ENCODE results near the gene IGSF9.

IGSF9 gene

GRCh38 chr1:159973350-159973940 is 28.0 kb upstream of the IGSF9 start:
- DNase-seq (ENCODE audit: low read depth in 1 of 2, low spot score in 1 of 2): no peak

GRCh38 chr1:159972443-159973205 is 27.2 kb upstream of the IGSF9 start:
- no peak for DNase-seq (ENCODE audit: low read depth in 1 of 2, low spot score in 1 of 2)

- no peak for DNase-seq (ENCODE audit: low read depth in 1 of 2, low spot score in 1 of 2)
These were observed 25.5 kb upstream of the IGSF9 start for GRCh38 chr1:159970932-159971342.

GRCh38 chr1:159968901-159969300 is 23.5 kb upstream of the IGSF9 start:
- no peak for DNase-seq (ENCODE audit: low read depth in 1 of 2, low spot score in 1 of 2)

- no peak for DNase-seq (ENCODE audit: low read depth in 1 of 2, low spot score in 1 of 2)
These were observed 19.9 kb upstream of the IGSF9 start for GRCh38 chr1:159965263-159965662.

GRCh38 chr1:159964144-159964543 is 18.7 kb upstream of the IGSF9 start:
- no peak for DNase-seq (ENCODE audit: low read depth in 1 of 2, low spot score in 1 of 2)

- no peak for DNase-seq (ENCODE audit: low read depth in 1 of 2, low spot score in 1 of 2)
These were observed 16.8 kb upstream of the IGSF9 start for GRCh38 chr1:159962176-159962575.

- no peak for DNase-seq (ENCODE audit: low read depth in 1 of 2, low spot score in 1 of 2)
These were observed 16.2 kb upstream of the IGSF9 start for GRCh38 chr1:159961636-159962035.

GRCh38 chr1:159960721-159961381 is 15.4 kb upstream of the IGSF9 start:
- no peak for DNase-seq (ENCODE audit: low read depth in 1 of 2, low spot score in 1 of 2)

- no peak for DNase-seq (ENCODE audit: low read depth in 1 of 2, low spot score in 1 of 2)
These were observed 14.0 kb upstream of the IGSF9 start for GRCh38 chr1:159959451-159959850.

GRCh38 chr1:159958719-159959380 is 13.4 kb upstream of the IGSF9 start:
- no peak for DNase-seq (ENCODE audit: low read depth in 1 of 2, low spot score in 1 of 2)

- DNase-seq (ENCODE audit: low read depth in 1 of 2, low spot score in 1 of 2): no peak
These were observed 12.4 kb upstream of the IGSF9 start for GRCh38 chr1:159957824-159958268.

GRCh38 chr1:159955456-159955855 is 10.0 kb upstream of the IGSF9 start:
- no peak for DNase-seq (ENCODE audit: low read depth in 1 of 2, low spot score in 1 of 2)

- DNase-seq (ENCODE audit: low read depth in 1 of 2, low spot score in 1 of 2): no peak
These were observed 8.4 kb upstream of the IGSF9 start, which contains the start of gene SLAMF9 for GRCh38 chr1:159953536-159954515. Gene SLAMF9, minus strand, starts transcription at chr1:159954237. Its CDS starts 100 bp downstream, at chr1:159954137.

GRCh38 chr1:159952932-159953331 is 7.5 kb upstream of the IGSF9 start:
- DNase-seq (ENCODE audit: low read depth in 1 of 2, low spot score in 1 of 2): no peak

GRCh38 chr1:159951551-159951950 is 6.1 kb upstream of the IGSF9 start:
- DNase-seq (ENCODE audit: low read depth in 1 of 2, low spot score in 1 of 2): no peak

- DNase-seq (ENCODE audit: low read depth in 1 of 2, low spot score in 1 of 2): no peak
These were observed 5.6 kb upstream of the IGSF9 start for GRCh38 chr1:159951016-159951415.

GRCh38 chr1:159949981-159950381 is 4.6 kb upstream of the IGSF9 start:
- DNase-seq (ENCODE audit: low read depth in 1 of 2, low spot score in 1 of 2): no peak

GRCh38 chr1:159949123-159949522 is 3.7 kb upstream of the IGSF9 start:
- no peak for DNase-seq (ENCODE audit: low read depth in 1 of 2, low spot score in 1 of 2)

- no peak for DNase-seq (ENCODE audit: low read depth in 1 of 2, low spot score in 1 of 2)
These were observed 2.5 kb upstream of the IGSF9 start for GRCh38 chr1:159947942-159948341.

Measured in activated T-helper 1 cell treated with anti-CD3 and anti-CD28 coated beads, Interleukin-2, amount 50 U/mL, for 16 hours (primary cell).